Right cardiac atrium (tissue), 5 donors: ENCODE data around the gene EWSR1. TPM values are rescaled to one million over a fixed set of nuclear protein-coding genes. Genes with fewer than 3 reads are reported as not detected.

Experiments used
- ATAC-seq, 2 donors: fragments of 200-7000 bp; cut with Tn5 transposase; one replicate each; pipeline versions ENCODE4 v1.8.0 to v1.9.1; 2020; ENCODE audit warnings: moderate library complexity in 2 of 2, mild to moderate bottlenecking in 1 of 2
- DNase-seq, 3 donors: peaks; one replicate each; pipeline ENCODE4 v3.0.0-alpha.2; 2020
- H3K27ac ChIP-seq: one replicate; pipeline ENCODE4 v1.5.1; 2013; ENCODE audit warnings: mild to moderate bottlenecking, low read length, control low read depth, moderate library complexity
- H3K27me3 ChIP-seq: one replicate; pipeline ENCODE4 v1.6.1; 2013; ENCODE audit not compliant: control insufficient read depth, insufficient read depth
- H3K4me1 ChIP-seq: one replicate; pipeline ENCODE4 v1.6.1; 2013; ENCODE audit warnings: low read length; ENCODE audit not compliant: control insufficient read depth, insufficient read depth
- H3K4me3 ChIP-seq: one replicate; pipeline ENCODE4 v1.5.1; 2013; ENCODE audit warnings: low read length, control low read depth
- H3K9me3 ChIP-seq: one replicate; pipeline ENCODE4 v1.6.1; 2013; ENCODE audit warnings: low read length; ENCODE audit not compliant: control insufficient read depth
- WGBS: extraction: QIAGEN DNeasy Blood & Tissue Kit; methylation state at CpG from one replicate; pipeline ENCODE4 v1.1.7; 2013; 5-methylcytosine and 5-hydroxymethylcytosine counted together
- intact Hi-C, 4 donors: fragments of 100-400 bp; cut with DNase I; formaldehyde crosslinking; loops; one replicate each; pipeline versions ENCODE4 v1.11.0 to v1.14.0; 2022 to 2023
- polyA plus RNA-seq: library from polyadenylated mRNA; stranded (reverse); fragments of 200-250 nt; gene quantifications from one replicate; pipeline ENCODE4 v1.2.3, GENCODE V29; 2013
- total RNA-seq, 4 donors: library from RNA; stranded (reverse); fragmentation: NEBNext Ultra II Directional; extraction: Animal tissue kit (Norgen Biotek cat#: 25700); gene quantifications; one replicate each; pipeline ENCODE4 v1.2.1, GENCODE V29; 2021
- donor health status: healthy with polysubstance abuse.
- donor health status: DM: no; HTN: yes; CAD: no.
- donor health status: DM: no; HTN: no; CAD: no.
- donor health status: DM: no; HTN: yes; CAD: no; lungs with severe emphysema.
- donor health status: DM: yes; HTN: yes; CAD: no.

EWSR1 gene
- total and polyA plus RNA-seq, 5 donors, result 119 to 162 (median 142) TPM

- H3K27ac ChIP-seq, result no peak overlapping the region
- H3K4me3 ChIP-seq, result no peak overlapping the region
- intact Hi-C loops, result no loop called here
- H3K9me3 ChIP-seq, result no peaks in the 10 kb centered on the region
- no peaks in the 10 kb centered on the region for H3K4me1 ChIP-seq
- DNase-seq, result peak in 1 of 3 donors; percentile 46
- ATAC-seq, result no peak
- WGBS, result 98% methylated on average over 7 of the region's 7 CpGs
- H3K27me3 ChIP-seq, result no peaks in the 10 kb centered on the region
These were observed 66.1 kb downstream of the EWSR1 start for GRCh38 chr22:29334148-29334547.

DNA sequence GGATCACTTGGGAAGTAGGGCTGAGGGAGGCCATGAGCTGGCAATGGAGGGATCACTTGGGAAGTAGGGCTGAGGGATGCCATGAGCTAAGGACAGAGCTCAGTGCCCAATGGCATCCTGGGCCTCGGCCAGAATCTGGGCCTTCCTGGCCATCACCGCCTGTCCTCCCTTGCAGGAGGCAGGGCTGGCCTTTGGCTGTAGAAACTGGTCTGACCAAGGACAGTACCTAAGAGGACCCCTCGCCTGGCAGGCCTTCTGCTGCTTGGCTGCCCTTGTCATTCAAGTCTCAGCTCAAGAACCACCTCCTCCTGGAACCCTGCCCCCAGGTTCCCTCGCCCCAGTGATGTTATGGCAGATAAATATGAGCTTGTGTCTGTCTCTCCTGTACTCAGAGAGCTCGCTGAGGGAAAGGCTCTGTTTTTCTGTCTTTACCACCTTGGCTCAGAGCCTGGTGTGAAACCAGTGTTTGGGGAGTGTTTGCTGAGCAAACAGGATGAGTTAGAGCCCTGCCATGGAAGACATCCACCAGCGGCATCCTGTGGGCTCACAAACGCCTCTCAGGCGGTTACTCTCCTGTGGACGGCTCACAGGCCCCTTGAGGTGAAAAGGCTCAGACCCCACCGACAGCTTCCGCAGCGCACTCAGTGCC is 66.8 kb downstream of the EWSR1 start:
- H3K9me3 ChIP-seq, result no peaks in the 10 kb centered on the region
- ATAC-seq, result no peak
- 88% methylated on average over 12 of the region's 12 CpGs for WGBS
- no peaks in the 10 kb centered on the region for H3K27me3 ChIP-seq
- DNase-seq, result peak in 1 of 3 donors; percentile 43
- no peak overlapping the region for H3K4me3 ChIP-seq
- H3K4me1 ChIP-seq, result no peaks in the 10 kb centered on the region
- H3K27ac ChIP-seq, result no peak overlapping the region
- intact Hi-C loops, result no loop called here

- 91% methylated on average over 11 of the region's 11 CpGs for WGBS
- Histone ChIP-seq H3K4me3 (no peak overlapping the region), H3K27me3 (no peaks in the 10 kb centered on the region), H3K9me3 (no peaks in the 10 kb centered on the region), H3K27ac (no peak overlapping the region), H3K4me1 (no peaks in the 10 kb centered on the region)
- ATAC-seq (no peak), DNase-seq (peak in 1 of 3 donors; percentile 44)
- intact Hi-C loops, result no loop called here
These were observed 67.6 kb downstream of the EWSR1 start for GRCh38 chr22:29335656-29336055.

DNA sequence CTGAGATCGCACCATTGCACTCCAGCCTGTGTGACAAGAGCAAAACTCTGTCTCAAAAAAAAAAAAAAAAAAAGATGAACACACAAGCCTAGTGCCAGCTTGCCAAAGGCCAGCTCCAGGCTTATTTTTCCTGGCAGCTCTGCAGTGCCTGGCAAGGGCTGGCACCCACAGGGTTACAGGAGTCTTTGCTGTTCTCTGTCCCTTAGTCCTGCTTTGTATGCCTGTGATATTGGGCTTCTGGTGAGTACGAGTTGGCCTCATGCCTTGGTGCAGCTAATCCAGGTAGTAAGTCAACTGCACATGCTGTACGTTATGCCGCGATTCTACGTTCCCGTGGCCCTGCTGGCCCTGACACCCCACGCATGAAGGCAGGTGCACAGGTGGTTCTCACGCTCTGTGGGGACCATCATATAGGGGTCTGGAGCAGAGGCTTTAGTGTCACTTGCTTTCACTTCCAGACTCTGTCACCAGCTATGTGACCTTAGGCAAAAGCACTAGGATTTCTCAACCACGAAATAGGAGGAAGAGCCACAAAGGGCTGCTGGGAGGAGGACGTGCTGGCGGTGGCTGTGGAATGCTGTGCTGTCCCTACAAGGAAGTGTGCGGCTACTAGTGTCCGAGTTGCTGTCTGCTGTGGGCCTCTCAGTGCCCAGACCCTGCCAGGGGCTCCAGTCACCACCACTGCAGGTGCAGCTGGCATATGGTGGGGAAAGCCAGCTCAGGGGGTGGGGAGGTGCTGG is 68.9 kb downstream of the EWSR1 start:
- DNase-seq (peak in 1 of 3 donors; percentile 49), ATAC-seq (peak; percentile 22 to 25)
- no peaks in the 10 kb centered on the region for H3K27me3 ChIP-seq
- intact Hi-C loops, result no loop called here
- no peaks in the 10 kb centered on the region for H3K4me1 ChIP-seq
- 78% methylated on average over 14 of the region's 14 CpGs for WGBS
- no peak overlapping the region for H3K4me3 ChIP-seq
- no peak overlapping the region for H3K27ac ChIP-seq
- H3K9me3 ChIP-seq, result no peaks in the 10 kb centered on the region

- Histone ChIP-seq H3K4me3 (no peak overlapping the region), H3K4me1 (peaks cover 2% of the 10 kb centered on the region), H3K27me3 (no peaks in the 10 kb centered on the region), H3K9me3 (no peaks in the 10 kb centered on the region), H3K27ac (no peak overlapping the region)
- WGBS, result 85% methylated on average over 12 of the region's 12 CpGs
- intact Hi-C loops, result no loop called here
- ATAC-seq (no peak), DNase-seq (peak in 1 of 3 donors; percentile 28)
These were observed 69.7 kb downstream of the EWSR1 start for GRCh38 chr22:29337631-29338284.

DNA sequence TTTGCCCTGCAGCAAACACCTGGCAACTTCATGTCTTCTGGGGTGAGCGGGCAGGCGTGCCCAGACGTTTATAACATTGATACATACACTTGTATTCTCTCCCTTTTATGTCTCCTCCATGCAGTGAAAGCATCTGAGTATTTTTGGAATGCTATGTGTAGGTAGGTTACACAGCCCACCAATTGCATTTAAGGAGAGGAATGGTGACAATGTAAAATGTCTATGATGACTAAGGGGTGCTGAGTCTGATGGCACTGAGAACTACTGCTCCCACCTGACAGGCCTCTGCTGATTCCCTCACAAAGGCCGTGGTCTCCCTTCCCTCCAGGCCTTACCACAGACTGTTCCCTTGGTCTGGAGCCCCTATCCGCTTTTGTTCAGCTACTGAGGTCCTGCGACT is 70.3 kb downstream of the EWSR1 start:
- intact Hi-C loops, result no loop called here
- DNase-seq, result no peak

DNA sequence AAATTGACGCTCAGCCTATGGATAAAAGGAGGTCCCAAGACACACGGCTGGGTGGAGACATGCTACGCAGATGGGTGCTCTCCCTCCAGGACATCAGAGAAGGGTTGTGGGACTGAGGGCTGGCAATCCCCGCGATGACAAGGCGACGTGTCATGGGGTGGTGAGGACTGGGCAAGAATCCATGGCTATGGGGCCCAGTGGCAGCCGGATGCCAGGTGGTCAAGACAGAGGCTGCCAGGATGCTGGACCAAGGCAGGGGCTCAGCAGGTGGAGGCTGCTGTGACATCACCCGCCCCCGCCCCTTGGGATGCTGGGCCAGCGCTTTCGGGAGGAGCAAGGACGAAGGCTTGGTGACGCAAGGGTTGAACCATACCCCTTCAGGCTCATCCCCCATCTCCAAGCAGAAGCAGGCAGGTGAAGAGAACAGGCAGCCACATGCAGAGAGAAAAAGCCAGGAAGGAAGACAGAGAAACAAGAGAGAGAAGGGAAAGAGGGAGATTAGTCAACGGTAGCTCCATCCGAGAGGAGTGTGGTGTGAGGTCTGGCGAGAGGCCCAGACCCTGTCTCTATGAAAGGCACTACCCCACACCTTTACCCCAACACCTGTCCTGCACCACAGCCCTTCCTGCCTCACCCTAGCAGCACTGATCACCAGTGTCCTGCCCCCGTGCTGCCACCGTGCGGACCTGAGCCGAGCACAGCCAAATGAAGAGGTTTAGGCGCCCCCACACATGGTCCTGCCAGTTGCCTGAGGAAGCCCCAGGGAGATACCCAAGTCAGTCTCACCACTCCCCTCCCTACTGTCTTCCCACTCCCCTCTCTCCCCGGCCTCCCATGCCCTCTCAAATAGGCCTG is 71.5 kb downstream of the EWSR1 start:
- Histone ChIP-seq H3K27ac (no peak overlapping the region), H3K4me1 (peaks cover 4% of the 10 kb centered on the region), H3K27me3 (no peaks in the 10 kb centered on the region), H3K9me3 (no peaks in the 10 kb centered on the region), H3K4me3 (no peak overlapping the region)
- intact Hi-C loops, result no loop called here
- 87% methylated on average over 23 of the region's 23 CpGs for WGBS
- DNase-seq (no peak), ATAC-seq (no peak)

More for the DNA sequence above, 70.3 kb downstream of the EWSR1 start:
- Histone ChIP-seq H3K9me3 (no peaks in the 10 kb centered on the region), H3K4me1 (peaks cover 4% of the 10 kb centered on the region), H3K27me3 (no peaks in the 10 kb centered on the region), H3K27ac (no peak overlapping the region), H3K4me3 (no peak overlapping the region)
- no peak for ATAC-seq
- 94% methylated on average over 6 of the region's 6 CpGs for WGBS

DNA sequence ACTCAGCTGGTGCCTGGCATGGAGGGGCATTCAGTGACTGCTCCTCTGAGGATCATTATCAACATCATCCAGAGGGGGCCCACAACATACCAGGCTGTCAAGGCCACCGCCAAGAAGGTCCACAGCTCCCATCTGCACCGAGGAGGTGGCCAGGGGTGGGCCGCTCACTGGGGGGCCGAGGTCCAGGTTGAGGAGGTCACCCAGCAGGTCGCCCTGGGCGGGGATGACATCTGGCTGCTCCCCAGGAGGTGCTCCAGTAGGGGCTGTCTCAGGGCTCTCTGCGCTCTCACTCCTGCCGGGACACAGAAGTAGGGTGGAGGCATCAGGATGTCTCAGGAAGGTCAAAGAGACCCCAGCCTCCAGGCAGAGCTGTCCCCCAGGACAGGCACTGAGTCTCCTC is 72.5 kb downstream of the EWSR1 start:
- no peak overlapping the region for H3K27ac ChIP-seq
- intact Hi-C loops, result no loop called here

GRCh38 chr22:29341056-29341848 is 73.2 kb downstream of the EWSR1 start:
- H3K4me1 ChIP-seq, result peaks cover 4% of the 10 kb centered on the region
- no peak overlapping the region for H3K4me3 ChIP-seq
- no peaks in the 10 kb centered on the region for H3K9me3 ChIP-seq
- peak in 2 of 3 donors; percentile 74 to 82 for DNase-seq
- peak; percentile 30 to 39 for ATAC-seq
- no peaks in the 10 kb centered on the region for H3K27me3 ChIP-seq
- 75% methylated on average over 25 of the region's 25 CpGs for WGBS
- H3K27ac ChIP-seq, result peak overlapping the region; percentile 8
- intact Hi-C loops, result no loop called here

More for the DNA sequence above, 72.5 kb downstream of the EWSR1 start:
- no peak overlapping the region for H3K4me3 ChIP-seq
- no peaks in the 10 kb centered on the region for H3K27me3 ChIP-seq
- ATAC-seq (no peak), DNase-seq (no peak)
- WGBS, result 97% methylated on average over 8 of the region's 8 CpGs
- peaks cover 4% of the 10 kb centered on the region for H3K4me1 ChIP-seq
- no peaks in the 10 kb centered on the region for H3K9me3 ChIP-seq

- WGBS, result 94% methylated on average over 2 of the region's 2 CpGs
- ATAC-seq (peak in 1 of 2 donors; percentile 1), DNase-seq (no peak)
- intact Hi-C loops, result no loop called here
- Histone ChIP-seq H3K4me3 (no peak overlapping the region), H3K27me3 (no peaks in the 10 kb centered on the region), H3K9me3 (no peaks in the 10 kb centered on the region), H3K27ac (peak overlapping the region; percentile 21), H3K4me1 (peaks cover 4% of the 10 kb centered on the region)
These were observed 73.7 kb downstream of the EWSR1 start for GRCh38 chr22:29341849-29342127.
